ENCODE measurements around the gene ZGRF1.
"Not testable (repeated sequence)": the region's sequence is repeated elsewhere in the genome, so short reads cannot be mapped to it uniquely, and the experiment has no call there.

The ZGRF1 gene

GRCh38 chr4:112673076-112673475, 36.4 kb upstream of the ZGRF1 start:
- TF ChIP-seq CTCF (conservative IDR thresholded peaks at IDR 0.05; ENCODE audit: low read depth, low read length) = no peak

GRCh38 chr4:112668131-112668530, 31.4 kb upstream of the ZGRF1 start:
- DNase-seq (ENCODE audit: low read depth) = no peak
- H3K4me3 ChIP-seq (ENCODE audit: low read length) = no peak overlapping the region
- no peak for TF ChIP-seq CTCF (conservative IDR thresholded peaks at IDR 0.05; ENCODE audit: low read depth, low read length)

More at GRCh38 chr4:112673076-112673475, 36.4 kb upstream of the ZGRF1 start:
- no peak for DNase-seq (ENCODE audit: low read depth)
- H3K4me3 ChIP-seq (ENCODE audit: low read length) = no peak overlapping the region

GRCh38 chr4:112664611-112665010, 27.9 kb upstream of the ZGRF1 start:
- no peak overlapping the region for H3K4me3 ChIP-seq (ENCODE audit: low read length)
- no peak for DNase-seq (ENCODE audit: low read depth)
- TF ChIP-seq CTCF (conservative IDR thresholded peaks at IDR 0.05; ENCODE audit: low read depth, low read length) = no peak

GRCh38 chr4:112656115-112656514, 19.4 kb upstream of the ZGRF1 start:
- H3K4me3 ChIP-seq (ENCODE audit: low read length); DNase-seq (ENCODE audit: low read depth): not testable (repeated sequence)

- no peak for TF ChIP-seq CTCF (conservative IDR thresholded peaks at IDR 0.05; ENCODE audit: low read depth, low read length)
- no peak overlapping the region for H3K4me3 ChIP-seq (ENCODE audit: low read length)
- no peak for DNase-seq (ENCODE audit: low read depth)
Observed at GRCh38 chr4:112655270-112655669, 18.6 kb upstream of the ZGRF1 start.

GRCh38 chr4:112652216-112652615, 15.5 kb upstream of the ZGRF1 start:
- H3K4me3 ChIP-seq (ENCODE audit: low read length) = no peak overlapping the region
- DNase-seq (ENCODE audit: low read depth) = no peak
- no peak for TF ChIP-seq CTCF (conservative IDR thresholded peaks at IDR 0.05; ENCODE audit: low read depth, low read length)

GRCh38 chr4:112651641-112652040, 14.9 kb upstream of the ZGRF1 start:
- H3K4me3 ChIP-seq (ENCODE audit: low read length) = no peak overlapping the region
- DNase-seq (ENCODE audit: low read depth) = no peak
- TF ChIP-seq CTCF (conservative IDR thresholded peaks at IDR 0.05; ENCODE audit: low read depth, low read length) = no peak

- DNase-seq (ENCODE audit: low read depth) = no peak
- TF ChIP-seq CTCF (conservative IDR thresholded peaks at IDR 0.05; ENCODE audit: low read depth, low read length) = no peak
- H3K4me3 ChIP-seq (ENCODE audit: low read length) = no peak overlapping the region
Observed at GRCh38 chr4:112650332-112650731, 13.6 kb upstream of the ZGRF1 start.
